HG02840 (cell line): Measurements from ENCODE around the gene TAX1BP3.

Source experiments
- ATAC-seq: cut with Tn5 transposase; IDR thresholded peaks from one replicate; pipeline ENCODE4 v1.9.1; 2021; ENCODE audit warnings: mild to moderate bottlenecking, moderate library complexity, moderate number of reproducible peaks; ENCODE audit not compliant: unreplicated experiment, low FRiP score

The TAX1BP3 gene

GRCh38 chr17:3635474-3636153 lies 32.8 kb downstream of the TAX1BP3 start:
- no peak for ATAC-seq

- ATAC-seq: no peak
These were observed 36.1 kb downstream of the TAX1BP3 start for GRCh38 chr17:3632287-3632686.

GRCh38 chr17:3630781-3631180 lies 37.6 kb downstream of the TAX1BP3 start:
- no peak for ATAC-seq

GRCh38 chr17:3627769-3628167 lies 40.6 kb downstream of the TAX1BP3 start:
- no peak for ATAC-seq

- ATAC-seq: no peak
These were observed 41.3 kb downstream of the TAX1BP3 start for GRCh38 chr17:3626831-3627768.

GRCh38 chr17:3622977-3623594 lies 45.3 kb downstream of the TAX1BP3 start:
- ATAC-seq: no peak

- no peak for ATAC-seq
These were observed 47.1 kb downstream of the TAX1BP3 start for GRCh38 chr17:3621146-3621720.

GRCh38 chr17:3615160-3615870 lies 53.1 kb downstream of the TAX1BP3 start:
- no peak for ATAC-seq

GRCh38 chr17:3613124-3613523 lies 55.3 kb downstream of the TAX1BP3 start:
- ATAC-seq: no peak
